HG03039 (cell line): ENCODE results near the gene LPP.

Experiments used
- ATAC-seq: cut with Tn5 transposase; IDR thresholded peaks from one replicate; pipeline ENCODE4 v1.9.1; 2021; ENCODE audit warnings: mild to moderate bottlenecking, moderate library complexity; ENCODE audit not compliant: unreplicated experiment

The LPP gene

DNA sequence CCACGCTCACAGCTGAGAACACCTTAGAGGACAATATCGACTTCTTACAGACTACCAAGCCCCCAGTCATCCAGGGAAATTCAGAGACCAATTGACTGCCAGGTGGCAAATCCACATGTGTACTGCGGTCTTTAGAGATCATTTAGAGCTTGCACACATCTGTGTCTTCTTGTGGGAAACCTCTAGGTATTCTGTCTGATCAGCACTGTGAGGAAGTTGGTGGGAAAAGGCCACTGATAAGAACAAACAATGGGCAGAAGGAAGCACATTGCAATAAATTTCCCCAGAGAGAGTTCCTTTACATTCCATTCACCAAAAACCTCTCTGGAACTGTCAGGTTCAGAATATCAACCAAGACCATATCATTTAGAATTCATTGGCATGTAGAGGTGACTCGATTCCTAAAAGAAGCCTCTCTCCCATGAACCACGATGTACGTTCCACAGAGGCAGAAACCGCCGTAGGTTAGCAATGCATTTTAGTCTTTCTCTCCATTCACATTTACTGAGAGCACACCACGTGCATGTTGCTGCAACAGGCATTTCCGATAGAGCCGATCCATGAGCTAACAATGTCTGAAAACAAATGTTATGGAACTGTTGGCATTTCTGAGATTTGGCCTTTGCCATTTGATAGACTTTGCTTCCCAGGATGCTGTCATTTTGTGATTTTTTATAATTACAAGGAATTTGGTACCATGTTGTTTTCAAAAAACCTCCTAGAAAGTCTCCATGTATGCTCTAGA lies 730.5 kb downstream of the LPP start:
- ATAC-seq: no peak

DNA sequence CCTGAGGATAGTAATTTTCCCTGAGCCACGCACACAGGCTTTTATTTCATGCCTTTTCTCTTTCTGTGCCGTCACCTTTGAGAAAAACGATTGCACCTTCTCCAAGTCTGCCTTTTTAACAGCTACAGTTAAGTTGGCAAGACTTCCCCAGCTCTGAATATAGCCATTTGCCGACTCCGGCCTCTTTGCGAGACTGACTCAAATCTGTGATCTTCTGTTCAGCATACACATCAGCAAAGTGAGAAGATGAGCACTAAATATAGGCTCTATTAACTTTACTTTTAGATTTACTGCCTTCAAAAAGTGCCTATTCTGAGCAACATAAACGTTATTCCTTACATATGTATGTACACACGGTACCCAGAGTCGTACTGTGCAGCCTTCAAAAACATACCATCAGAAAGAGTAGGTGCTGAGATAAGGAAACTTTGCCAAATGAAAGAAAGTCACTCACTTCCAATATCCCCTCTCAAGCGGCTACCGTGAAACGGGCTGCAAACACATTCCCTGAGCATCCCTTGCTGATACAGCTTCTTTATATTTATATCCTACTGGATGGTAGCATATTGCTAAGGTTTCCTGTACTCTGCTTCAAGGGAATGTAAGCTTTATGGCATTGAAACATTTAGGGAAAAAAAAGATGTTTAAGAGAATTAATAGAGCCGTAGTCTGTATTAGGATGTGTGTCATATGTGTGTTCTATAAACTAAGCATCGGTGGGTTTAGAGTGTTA lies 734.5 kb downstream of the LPP start:
- no peak for ATAC-seq

DNA sequence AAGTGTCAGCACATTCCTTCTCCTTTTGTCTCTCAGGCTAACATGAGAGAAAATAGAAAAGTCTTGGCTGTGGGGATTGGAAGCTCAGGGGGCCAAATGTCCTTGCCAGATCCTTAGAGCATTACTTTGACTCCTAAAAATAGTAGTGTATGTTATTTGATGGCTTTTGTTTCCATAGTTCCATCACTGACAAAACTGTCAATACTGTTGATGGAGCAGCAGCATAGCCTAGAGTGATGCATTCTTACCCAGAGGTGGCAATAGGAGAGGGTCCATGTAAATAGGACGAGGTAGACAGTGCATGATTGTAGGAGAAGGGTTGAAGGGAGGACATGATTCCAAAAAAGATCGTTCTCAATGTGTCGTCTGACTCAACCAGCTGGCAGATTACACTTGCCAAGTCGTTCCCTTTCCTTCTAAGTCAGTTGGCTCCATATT lies 735.1 kb downstream of the LPP start:
- ATAC-seq: no peak

DNA sequence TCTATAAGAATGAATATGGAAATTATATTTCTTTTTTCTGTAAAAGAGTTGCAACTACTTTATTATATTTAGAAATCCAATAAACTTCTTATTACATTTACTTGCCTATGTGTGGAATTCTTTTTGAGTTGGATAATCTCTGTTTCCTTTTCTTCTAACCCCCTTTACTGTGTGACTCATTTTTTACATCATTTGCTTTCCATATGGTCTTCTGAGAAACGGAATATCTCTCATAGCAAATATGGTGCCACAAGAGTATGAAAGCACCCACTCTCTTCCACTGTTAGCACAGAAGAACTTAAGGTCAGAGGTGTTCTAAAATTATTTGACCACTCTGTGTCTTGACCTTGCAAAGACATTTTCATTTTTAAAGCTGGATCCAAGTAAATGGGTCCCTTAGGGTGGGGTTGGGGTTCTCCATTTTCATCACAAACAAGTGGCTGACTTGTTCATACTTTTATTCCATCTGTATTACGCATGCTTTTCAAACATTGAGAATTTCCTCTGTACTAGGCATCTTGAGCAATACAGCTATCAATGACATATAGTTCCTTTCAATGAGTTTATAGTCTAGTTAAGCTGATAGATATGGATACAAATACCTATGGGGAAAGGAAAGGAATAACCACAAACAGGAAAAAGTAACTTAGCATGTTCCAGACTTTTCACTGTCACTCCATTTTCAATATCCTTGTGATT lies 736.8 kb downstream of the LPP start:
- ATAC-seq: no peak

DNA sequence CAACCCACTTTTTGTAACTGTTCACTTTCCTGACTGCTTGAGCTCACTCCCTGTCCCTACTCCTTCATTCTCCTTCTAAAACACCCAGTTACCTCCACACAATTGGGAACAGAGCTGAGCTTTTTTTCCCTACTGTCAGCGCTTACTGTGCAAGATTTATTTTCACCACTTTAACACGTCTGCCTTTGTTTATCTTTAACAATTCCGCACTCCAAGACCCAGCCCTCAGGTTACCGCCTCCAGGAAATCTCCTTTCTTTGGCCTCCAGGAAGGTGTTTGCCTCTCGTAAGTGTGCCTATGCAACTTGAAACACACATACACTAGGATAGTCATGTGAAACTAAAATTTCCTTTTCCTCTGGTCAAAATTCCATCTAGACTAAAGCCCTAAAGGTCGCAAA lies 745.9 kb downstream of the LPP start:
- ATAC-seq: no peak

DNA sequence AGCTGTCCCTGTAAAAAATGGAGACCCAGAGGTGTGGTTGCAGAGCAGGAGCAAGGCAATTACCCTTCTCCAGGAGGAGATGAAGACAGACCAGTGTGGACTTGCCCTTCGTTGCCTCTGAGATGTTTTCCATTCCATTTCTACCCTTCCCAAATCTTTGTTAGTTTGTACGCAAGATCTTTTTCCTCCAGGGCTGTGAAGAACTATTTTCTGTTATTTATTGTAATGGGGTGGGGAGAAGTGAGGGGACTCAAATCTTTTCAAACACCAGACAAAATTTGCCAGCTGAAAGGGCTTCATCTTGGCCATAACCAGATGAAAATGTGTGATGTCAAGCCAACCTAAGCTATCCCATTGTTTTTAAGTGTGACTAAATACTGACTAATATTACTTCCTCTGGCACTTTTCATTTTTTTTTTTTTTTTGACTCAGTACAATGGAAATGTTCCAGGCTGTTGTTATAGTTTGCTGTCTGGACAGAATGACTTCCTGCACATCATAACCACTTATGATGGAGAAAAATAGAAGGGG lies 746.5 kb downstream of the LPP start:
- ATAC-seq: no peak

DNA sequence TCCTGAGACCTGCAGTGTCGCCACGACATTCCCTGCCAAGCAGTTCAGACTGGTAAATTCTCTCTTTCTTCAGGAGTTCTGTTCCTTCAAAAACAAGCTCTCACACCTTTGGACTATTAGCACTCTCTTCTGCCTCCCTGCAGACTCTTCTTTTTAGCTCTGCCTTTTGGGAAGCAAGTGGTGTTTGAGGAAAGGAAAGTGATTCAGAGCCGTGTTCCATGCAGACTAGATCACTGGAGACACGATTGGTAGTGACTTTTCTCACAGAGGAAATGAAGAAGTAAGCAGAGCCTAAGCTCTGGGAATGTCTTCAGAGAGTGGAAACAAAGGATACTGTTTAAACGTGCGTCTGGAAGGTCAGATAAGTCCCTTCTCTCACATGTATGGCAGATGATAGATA lies 747.2 kb downstream of the LPP start:
- ATAC-seq: no peak

DNA sequence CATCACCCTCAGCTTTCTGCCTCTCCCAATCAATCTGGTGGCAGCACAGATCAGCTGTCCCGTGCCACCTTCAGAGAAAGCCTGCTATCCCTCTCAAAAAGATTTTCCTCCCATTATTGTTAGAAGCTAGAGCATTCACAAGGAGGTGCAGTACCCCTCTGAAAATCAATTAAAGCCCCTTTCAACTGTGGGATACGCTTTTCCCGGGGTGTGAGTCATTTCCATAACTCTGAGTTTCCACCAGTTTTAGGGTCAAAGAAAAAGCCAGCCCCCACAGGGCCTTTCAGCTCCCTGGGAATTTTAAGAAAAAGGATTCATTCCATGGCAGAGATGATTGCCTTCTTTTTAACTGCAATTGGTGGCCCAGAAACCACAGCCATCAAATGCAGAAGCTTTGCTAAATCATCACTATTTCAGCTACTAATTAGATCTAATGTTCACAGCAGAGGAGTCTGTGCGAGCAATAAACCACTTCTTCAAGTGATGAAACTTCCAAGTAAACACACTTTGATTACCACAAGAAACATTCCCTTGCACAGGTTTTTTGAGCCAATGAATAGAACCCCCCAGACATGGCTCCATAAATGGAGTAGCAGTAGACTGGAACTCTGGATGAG lies 747.8 kb downstream of the LPP start:
- no peak for ATAC-seq

DNA sequence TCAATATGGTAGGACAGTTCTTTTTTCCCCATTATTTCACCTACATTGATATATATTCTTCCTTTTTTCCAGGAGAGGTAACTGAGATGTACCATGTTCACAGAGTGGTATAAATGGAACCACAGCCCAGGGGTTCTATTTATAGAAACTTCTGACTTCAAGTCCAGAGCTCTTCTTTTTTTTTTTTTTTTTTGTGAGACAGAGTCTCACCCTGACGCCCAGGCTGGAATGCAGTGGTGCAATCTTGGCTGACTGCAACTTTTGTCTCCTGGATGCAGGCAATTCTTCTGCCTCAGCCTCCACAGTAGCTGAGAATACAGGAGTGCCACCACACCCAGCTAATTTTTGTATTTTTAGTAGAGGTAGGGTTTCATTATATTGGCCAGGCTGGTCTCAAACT lies 750.7 kb downstream of the LPP start:
- ATAC-seq: no peak

DNA sequence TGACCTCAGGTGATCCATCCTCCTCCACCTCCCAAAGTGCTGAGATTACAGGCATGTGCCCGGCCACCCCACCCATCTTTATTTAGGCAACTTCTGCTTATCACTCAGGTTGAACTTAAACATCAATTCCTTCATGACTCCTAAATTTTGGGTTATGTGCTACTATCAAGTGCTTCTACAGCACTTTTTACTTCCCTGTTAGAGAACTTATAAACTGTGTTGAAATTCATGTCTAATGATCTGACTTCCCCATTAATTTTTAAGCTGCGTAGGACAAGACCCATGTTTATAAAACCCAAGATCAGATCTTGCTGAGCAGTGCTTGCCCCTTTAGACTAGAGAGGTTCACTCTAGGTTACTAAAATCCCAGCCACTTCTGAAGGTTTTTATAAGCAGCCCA lies 751.6 kb downstream of the LPP start:
- no peak for ATAC-seq

DNA sequence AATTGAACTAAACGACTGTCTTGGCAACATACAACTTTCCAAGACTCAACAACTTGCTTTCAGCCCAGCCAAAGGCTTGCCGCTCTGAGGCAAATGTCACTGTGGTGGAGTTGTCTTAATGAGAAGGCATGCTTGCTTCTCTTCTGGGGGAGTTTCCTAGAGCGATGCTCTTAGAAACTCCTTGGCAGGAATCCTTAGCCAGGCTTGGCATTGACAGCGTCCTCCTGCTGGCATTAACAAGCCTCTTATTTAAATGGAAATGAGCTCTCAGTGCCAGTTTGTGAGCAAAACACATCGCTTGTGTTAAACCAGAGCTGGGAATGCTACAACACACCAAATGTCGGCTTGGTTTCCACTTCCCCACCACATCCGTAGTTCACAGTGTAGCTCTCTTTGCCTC lies 752.3 kb downstream of the LPP start:
- no peak for ATAC-seq

DNA sequence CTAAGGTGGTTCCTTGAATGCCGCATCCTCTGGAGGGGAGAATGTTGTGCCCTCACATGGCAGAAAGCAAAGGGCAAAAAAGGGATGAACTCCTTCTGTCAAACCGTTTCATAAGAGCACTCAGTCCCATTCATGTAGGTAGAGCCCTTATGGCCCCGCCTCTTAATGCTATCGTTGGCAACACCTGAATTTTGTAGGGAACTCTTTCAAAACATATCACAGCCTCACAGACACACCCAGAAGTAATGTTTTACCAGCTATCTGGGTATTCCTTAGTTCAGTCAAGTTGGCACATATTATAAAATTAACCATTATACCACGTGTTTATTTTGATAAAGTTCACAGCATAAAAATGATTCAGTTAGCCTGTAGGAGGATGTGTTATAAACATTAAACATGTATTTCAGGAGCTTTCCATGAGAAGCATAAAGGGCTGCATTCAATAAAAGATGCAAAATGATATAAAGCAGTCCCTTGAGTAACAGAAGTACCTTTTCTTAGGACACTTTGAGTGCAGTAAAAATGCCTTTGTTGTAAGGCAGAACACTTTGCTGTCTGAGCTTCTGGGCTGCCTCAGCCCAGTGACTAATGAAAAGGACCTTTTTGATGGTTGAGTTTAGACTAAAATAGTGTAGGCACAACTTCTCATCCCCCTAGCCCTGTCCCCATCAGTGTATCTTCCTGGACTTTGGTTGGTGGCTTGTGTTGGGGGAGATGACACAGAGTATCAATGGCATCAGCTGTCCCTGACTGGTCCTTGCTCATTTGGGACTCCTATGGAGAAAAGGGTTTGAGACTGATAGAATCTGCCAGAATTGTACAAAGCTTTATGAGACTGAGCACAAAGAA lies 754.3 kb downstream of the LPP start:
- no peak for ATAC-seq

DNA sequence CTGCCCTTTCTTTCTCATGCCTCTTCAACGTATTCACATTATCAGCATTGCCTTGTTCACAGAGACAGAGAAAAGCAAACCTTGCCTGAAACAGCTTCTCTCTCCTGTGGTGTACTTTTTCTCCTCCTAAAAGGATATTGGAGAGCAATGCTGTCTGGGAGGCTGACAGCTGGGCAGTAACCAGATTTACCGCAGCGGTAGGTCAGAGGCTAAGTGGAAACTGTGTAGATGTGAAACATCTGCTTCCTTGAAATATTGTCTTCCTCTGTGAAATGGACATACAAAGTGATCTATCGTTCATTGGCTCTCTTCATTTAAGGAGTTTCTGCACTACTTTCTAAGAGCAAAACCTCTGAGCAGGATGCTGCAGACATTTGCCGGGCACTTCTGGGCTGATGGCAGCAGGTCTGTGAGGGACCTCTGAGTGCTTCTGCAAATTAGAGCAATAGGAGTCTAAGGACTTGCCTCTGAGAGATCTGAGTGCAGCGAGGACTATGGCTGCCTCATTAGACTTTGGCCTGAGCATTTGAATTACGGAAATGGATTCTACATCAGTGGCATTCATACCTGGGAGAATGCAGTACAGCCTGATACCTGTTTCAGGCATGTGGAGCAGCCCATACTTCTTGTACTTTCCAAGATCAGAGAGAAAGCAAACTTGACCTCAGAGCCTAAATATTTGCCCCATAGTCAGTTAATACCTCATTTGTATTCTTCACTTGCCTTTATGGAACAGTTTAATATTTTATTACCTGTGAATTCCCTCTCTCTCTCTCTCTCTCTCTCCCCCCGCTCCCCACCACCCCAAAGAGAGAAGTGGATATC lies 757.3 kb downstream of the LPP start:
- ATAC-seq: no peak

DNA sequence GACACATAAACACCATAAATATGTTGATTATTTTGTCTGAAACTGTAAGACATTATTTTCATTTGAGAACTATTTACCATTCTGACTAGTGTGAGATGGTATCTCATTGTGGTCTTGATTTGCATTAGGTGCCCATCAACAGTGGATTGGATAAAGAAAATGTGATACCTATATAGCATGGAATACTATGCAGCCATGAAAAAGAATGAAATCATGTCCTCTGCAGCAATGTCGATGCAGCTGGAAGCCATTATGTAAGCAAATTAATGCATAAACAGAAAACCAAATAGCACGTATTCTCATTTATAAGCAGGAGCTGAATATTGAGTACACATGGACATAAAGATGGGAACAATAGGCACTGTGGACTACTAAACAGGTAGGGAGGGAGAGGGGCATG lies 759.1 kb downstream of the LPP start:
- no peak for ATAC-seq

DNA sequence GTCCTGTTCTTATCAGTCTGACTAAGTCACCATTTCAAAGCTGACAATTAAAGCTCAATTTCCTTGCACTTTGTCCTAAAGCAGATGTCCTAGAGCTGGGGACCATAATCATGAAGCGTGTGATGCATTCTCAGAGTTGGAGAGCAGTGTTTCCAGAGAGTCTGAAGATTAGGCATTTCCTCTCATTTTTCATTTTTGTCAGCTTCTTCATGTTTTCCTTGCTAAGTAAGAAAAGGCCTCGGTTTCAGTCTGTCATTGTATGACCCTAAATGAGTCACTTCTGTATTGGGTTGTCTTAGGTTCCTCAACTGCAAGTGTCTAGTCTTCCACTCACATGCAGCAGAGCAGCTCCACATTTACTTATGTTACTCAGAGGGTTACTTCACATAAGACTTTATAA lies 760.6 kb downstream of the LPP start:
- peak; percentile 59 for ATAC-seq

DNA sequence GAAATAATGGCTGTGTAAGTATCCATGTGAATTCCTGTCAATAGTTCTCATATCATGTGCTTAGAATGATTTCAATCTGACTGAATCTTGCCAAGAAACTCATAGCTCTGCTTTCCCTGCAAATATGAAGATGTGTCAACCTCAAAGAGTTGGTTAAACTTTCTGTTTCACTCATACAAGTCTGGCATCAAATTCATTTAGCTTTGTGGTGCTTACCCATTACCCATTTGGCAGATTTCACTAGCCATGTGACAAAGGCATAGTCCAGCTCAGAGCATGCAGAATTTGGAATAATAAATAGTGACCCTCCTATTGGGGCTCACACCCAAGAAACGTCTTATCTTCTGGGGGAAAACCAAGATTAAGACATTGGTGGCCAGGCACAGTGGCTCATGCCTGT lies 761.2 kb downstream of the LPP start:
- ATAC-seq: no peak

DNA sequence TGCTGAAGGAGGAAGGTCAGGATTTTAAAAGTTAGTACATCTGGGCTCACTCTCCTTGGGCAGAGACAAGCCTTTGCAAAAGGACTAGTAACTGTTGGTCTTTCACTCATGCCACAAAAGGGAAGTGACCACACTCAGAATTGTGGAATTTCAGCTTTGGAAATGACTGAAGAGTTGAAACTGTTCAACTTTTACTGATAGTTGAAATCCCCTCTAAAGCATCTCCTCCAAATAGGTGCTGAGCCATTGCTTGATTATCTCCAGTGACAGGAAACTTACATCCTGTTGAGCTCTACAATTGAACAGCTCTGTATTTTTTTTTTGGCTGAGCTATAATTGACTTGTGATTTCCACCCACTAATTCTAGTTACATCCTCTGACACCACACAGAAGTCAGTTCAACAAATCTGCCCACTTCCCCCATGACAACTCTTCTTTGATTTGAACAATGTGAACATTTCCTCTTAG lies 763.0 kb downstream of the LPP start:
- no peak for ATAC-seq

DNA sequence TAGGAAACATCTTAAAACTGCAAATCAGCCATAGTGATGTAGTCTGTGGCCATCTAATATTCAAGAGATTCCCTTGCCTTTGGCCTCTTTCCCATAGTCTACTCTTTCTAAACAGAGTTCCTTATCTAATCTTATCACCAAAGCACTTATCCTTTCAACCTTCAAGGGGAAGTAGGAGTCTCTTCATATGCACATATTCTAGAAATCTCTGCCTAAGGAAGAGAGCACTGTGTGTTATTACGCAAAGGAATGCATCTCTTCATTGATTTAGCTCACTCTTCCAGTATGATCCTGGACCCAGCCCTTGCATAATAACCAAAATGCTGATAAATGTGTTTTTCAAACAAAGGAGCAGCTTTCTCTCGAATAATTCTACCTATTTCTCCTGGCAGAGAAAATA lies 764.1 kb downstream of the LPP start:
- ATAC-seq: no peak

DNA sequence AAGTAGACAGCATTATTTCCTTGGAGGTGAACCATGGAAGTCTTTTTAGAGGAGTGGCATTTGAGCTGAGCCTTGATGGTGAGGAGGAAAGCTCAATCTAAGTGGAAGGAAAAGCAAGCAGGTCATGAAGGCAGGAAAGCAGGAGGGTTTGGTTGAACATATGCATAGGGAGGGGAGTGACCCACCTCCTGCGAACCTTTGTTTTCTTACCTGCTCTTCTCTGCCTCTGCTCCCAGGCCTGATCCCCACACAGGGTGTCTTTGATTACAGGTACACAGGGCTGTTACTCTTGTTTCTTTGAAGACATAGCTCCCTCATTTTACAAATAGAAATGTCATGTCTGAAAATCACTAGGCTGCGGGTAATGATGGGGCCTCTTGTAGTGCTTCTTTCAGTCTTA lies 769.7 kb downstream of the LPP start:
- no peak for ATAC-seq
